ENCODE data around the gene AFAP1L1.

The AFAP1L1 gene

GRCh38 chr5:149229298-149229937 lies 42.2 kb upstream of the AFAP1L1 start:
- Histone ChIP-seq H3K36me3 (no peaks in the 10 kb centered on the region), H3K9me3 (ENCODE audit: severe bottlenecking) (no peaks in the 10 kb centered on the region), H3K4me3 (ENCODE audit: low read depth, low read length) (no peak overlapping the region), H3K27ac (no peak overlapping the region), H3K27me3 (ENCODE audit: insufficient read depth, low read depth, severe bottlenecking) (peaks cover 77% of the 10 kb centered on the region)
- TF ChIP-seq CTCF (IDR thresholded peaks at IDR 0.05; ENCODE audit: low read depth, low read length), result no peak
- DNase-seq, result no peak

GRCh38 chr5:149235841-149236240 lies 35.8 kb upstream of the AFAP1L1 start:
- Histone ChIP-seq H3K36me3 (no peaks in the 10 kb centered on the region), H3K9me3 (ENCODE audit: severe bottlenecking) (no peaks in the 10 kb centered on the region), H3K27me3 (ENCODE audit: insufficient read depth, low read depth, severe bottlenecking) (peaks cover 94% of the 10 kb centered on the region), H3K4me3 (ENCODE audit: low read depth, low read length) (no peak overlapping the region), H3K27ac (no peak overlapping the region)
- no peak for TF ChIP-seq CTCF (IDR thresholded peaks at IDR 0.05; ENCODE audit: low read depth, low read length)
- no peak for DNase-seq

- no peak overlapping the region for H3K4me3 ChIP-seq (ENCODE audit: low read depth, low read length)
- peaks cover 95% of the 10 kb centered on the region for H3K27me3 ChIP-seq (ENCODE audit: insufficient read depth, low read depth, severe bottlenecking)
- no peak for DNase-seq
- no peaks in the 10 kb centered on the region for H3K9me3 ChIP-seq (ENCODE audit: severe bottlenecking)
- H3K27ac ChIP-seq, result no peak overlapping the region
- H3K36me3 ChIP-seq, result no peaks in the 10 kb centered on the region
- no peak for TF ChIP-seq CTCF (IDR thresholded peaks at IDR 0.05; ENCODE audit: low read depth, low read length)
Observed at GRCh38 chr5:149237662-149238061, 34.0 kb upstream of the AFAP1L1 start.

- Histone ChIP-seq H3K27ac (no peak overlapping the region), H3K9me3 (ENCODE audit: severe bottlenecking) (no peaks in the 10 kb centered on the region), H3K36me3 (no peaks in the 10 kb centered on the region), H3K4me3 (ENCODE audit: low read depth, low read length) (no peak overlapping the region), H3K27me3 (ENCODE audit: insufficient read depth, low read depth, severe bottlenecking) (peaks cover 95% of the 10 kb centered on the region)
- no peak for DNase-seq
- no peak for TF ChIP-seq CTCF (IDR thresholded peaks at IDR 0.05; ENCODE audit: low read depth, low read length)
Observed at GRCh38 chr5:149238540-149238939, 33.1 kb upstream of the AFAP1L1 start.

- no peak for DNase-seq
- Histone ChIP-seq H3K27ac (no peak overlapping the region), H3K36me3 (no peaks in the 10 kb centered on the region), H3K27me3 (ENCODE audit: insufficient read depth, low read depth, severe bottlenecking) (peaks cover 90% of the 10 kb centered on the region), H3K4me3 (ENCODE audit: low read depth, low read length) (no peak overlapping the region), H3K9me3 (ENCODE audit: severe bottlenecking) (no peaks in the 10 kb centered on the region)
- TF ChIP-seq CTCF (IDR thresholded peaks at IDR 0.05; ENCODE audit: low read depth, low read length), result no peak
Observed at GRCh38 chr5:149239917-149240316, 31.7 kb upstream of the AFAP1L1 start.
